DOHH2 (cell line): Measurements from ENCODE around the gene RPS29.

Experiments
- H3F3A ChIP-seq: fragments of 200-600 bp; sonication (generic), shearing (Covaris generic); 2 replicates; pipeline ENCODE4 v1.6.0; 2016; ENCODE audit warnings: antibody characterized with exemption, mild to moderate bottlenecking; ENCODE audit not compliant: control insufficient read depth, insufficient read depth
- H3K27ac ChIP-seq: fragments of 200-600 bp; sonication (generic); 2 replicates; pipeline ENCODE4 v1.5.1; 2014; ENCODE audit warnings: low read depth, mild to moderate bottlenecking, low read length, moderate library complexity
- H3K27me3 ChIP-seq: fragments of 200-600 bp; sonication (generic); 2 replicates; pipeline ENCODE4 v1.6.1; 2014; ENCODE audit warnings: mild to moderate bottlenecking, low read length, mixed read lengths; ENCODE audit not compliant: control insufficient read depth
- H3K36me3 ChIP-seq: fragments of 200-600 bp; sonication (generic); 2 replicates; pipeline ENCODE4 v1.6.1; 2014; ENCODE audit warnings: mild to moderate bottlenecking, low read length, moderate library complexity, mixed read lengths; ENCODE audit not compliant: control insufficient read depth
- H3K4me1 ChIP-seq: fragments of 200-600 bp; sonication (generic); 2 replicates; pipeline ENCODE4 v1.6.1; 2014; ENCODE audit warnings: mild to moderate bottlenecking, low read length, mixed read lengths; ENCODE audit not compliant: control insufficient read depth
- H3K4me2 ChIP-seq: fragments of 200-600 bp; sonication (generic); 2 replicates; pipeline ENCODE4 v1.6.0; 2014; ENCODE audit warnings: mild to moderate bottlenecking, low read length, moderate library complexity
- H3K4me3 ChIP-seq: fragments of 200-600 bp; sonication (generic); 2 replicates; pipeline ENCODE4 v1.5.1; 2014; ENCODE audit warnings: mild to moderate bottlenecking, low read length, mixed read lengths
- H3K79me2 ChIP-seq: fragments of 200-600 bp; sonication (generic); 2 replicates; pipeline ENCODE4 v1.6.1; 2014; ENCODE audit warnings: mild to moderate bottlenecking, low read length, mixed read lengths; ENCODE audit not compliant: control insufficient read depth
- H3K9me2 ChIP-seq: fragments of 200-600 bp; sonication (generic); replicated peaks from 2 replicates; pipeline ENCODE4 v1.6.1; 2014; ENCODE audit warnings: mild to moderate bottlenecking, low read length, mixed read lengths; ENCODE audit not compliant: control insufficient read depth
- H3K9me3 ChIP-seq: fragments of 200-600 bp; sonication (generic); 2 replicates; pipeline ENCODE4 v1.6.1; 2014; ENCODE audit warnings: antibody characterized with exemption, low read length, mixed read lengths; ENCODE audit not compliant: control insufficient read depth, insufficient read depth
- H4K20me1 ChIP-seq: fragments of 200-600 bp; sonication (generic); 2 replicates; pipeline ENCODE4 v1.6.0; 2014; ENCODE audit warnings: low read depth, mild to moderate bottlenecking, antibody characterized with exemption, low read length, moderate library complexity; ENCODE audit not compliant: control insufficient read depth, insufficient read depth
- CTCF ChIP-seq: fragments of 200-600 bp; sonication (generic); IDR thresholded peaks from one replicate; pipeline ENCODE4 v1.5.1; 2014; ENCODE audit warnings: antibody characterized with exemption, mild to moderate bottlenecking, low read depth, low read length; ENCODE audit not compliant: poor library complexity, severe bottlenecking
- EZH2phosphoT487 ChIP-seq: fragments of 200-600 bp; sonication (generic); IDR thresholded peaks from 2 replicates; pipeline ENCODE4 v1.6.1; 2017; ENCODE audit warnings: borderline replicate concordance, mild to moderate bottlenecking, antibody characterized with exemption, low read length, moderate library complexity, mixed read lengths

Gene RPS29

GRCh38 chr14:49598485-49599300 is 12.5 kb upstream of the RPS29 start, which contains the start of gene LRR1:
TSS of gene LRR1 (plus strand) at chr14:49598940. CDS start at chr14:49599021, 81 bp downstream.
- H3K27me3 ChIP-seq: no peaks in the 10 kb centered on the region
- H3K79me2 ChIP-seq: peaks cover 79% of the 10 kb centered on the region
- H3F3A ChIP-seq: peaks cover 24% of the 10 kb centered on the region
- peaks cover 38% of the 10 kb centered on the region for H3K4me1 ChIP-seq
- TF ChIP-seq CTCF (peak; percentile 19), EZH2phosphoT487 (no peak)
- H3K36me3 ChIP-seq: peaks cover 43% of the 10 kb centered on the region
- H3K4me2 ChIP-seq: peak within 1 kb of the TSS; percentile 64
- no peaks in the 10 kb centered on the region for H3K9me3 ChIP-seq
- H3K9me2 ChIP-seq: no peaks in the 10 kb centered on the region
- H4K20me1 ChIP-seq: 0 out of 2 replicates have a peak, but pooled peaks cover 4% of the 10 kb centered on the region
- H3K4me3 ChIP-seq: peak within 1 kb of the TSS; percentile 90
- peak within 1 kb of the TSS; percentile 88 for H3K27ac ChIP-seq

GRCh38 chr14:49598189-49598484 is 12.0 kb upstream of the RPS29 start:
- Histone ChIP-seq H3K36me3 (peaks cover 39% of the 10 kb centered on the region), H3K9me3 (no peaks in the 10 kb centered on the region), H3F3A (peaks cover 25% of the 10 kb centered on the region), H3K79me2 (peaks cover 79% of the 10 kb centered on the region), H3K9me2 (no peaks in the 10 kb centered on the region), H3K27me3 (no peaks in the 10 kb centered on the region), H3K4me3 (peak overlapping the region; percentile 90), H4K20me1 (0 out of 2 replicates have a peak, but pooled peaks cover 4% of the 10 kb centered on the region), H3K27ac (peak overlapping the region; percentile 88), H3K4me2 (peak overlapping the region; percentile 63), H3K4me1 (peaks cover 44% of the 10 kb centered on the region)
- TF ChIP-seq CTCF (no peak), EZH2phosphoT487 (no peak)

- H3K9me2 ChIP-seq: no peaks in the 10 kb centered on the region
- peak overlapping the region; percentile 53 for H3K4me3 ChIP-seq
- H3F3A ChIP-seq: peaks cover 25% of the 10 kb centered on the region
- peaks cover 42% of the 10 kb centered on the region for H3K4me1 ChIP-seq
- H3K27ac ChIP-seq: peak overlapping the region; percentile 88
- peaks cover 50% of the 10 kb centered on the region for H3K79me2 ChIP-seq
- no peaks in the 10 kb centered on the region for H3K9me3 ChIP-seq
- H4K20me1 ChIP-seq: no peaks in the 10 kb centered on the region
- no peak for TF ChIP-seq CTCF
- no peak for TF ChIP-seq EZH2phosphoT487
- H3K36me3 ChIP-seq: peaks cover 17% of the 10 kb centered on the region
- peak overlapping the region; percentile 63 for H3K4me2 ChIP-seq
- H3K27me3 ChIP-seq: no peaks in the 10 kb centered on the region
Observed at GRCh38 chr14:49594347-49595091, 8.3 kb upstream of the RPS29 start.
